HG02623 (cell line): ENCODE measurements around the gene RSL24D1.
"Not testable (repeated sequence)": the region's sequence is repeated elsewhere in the genome, so short reads cannot be mapped to it uniquely, and the experiment has no call there.

ENCODE experiments used
- ATAC-seq: cut with Tn5 transposase; IDR thresholded peaks from one replicate; pipeline ENCODE4 v1.9.1; 2021; ENCODE audit warnings: moderate library complexity; ENCODE audit not compliant: unreplicated experiment

RSL24D1 gene

DNA sequence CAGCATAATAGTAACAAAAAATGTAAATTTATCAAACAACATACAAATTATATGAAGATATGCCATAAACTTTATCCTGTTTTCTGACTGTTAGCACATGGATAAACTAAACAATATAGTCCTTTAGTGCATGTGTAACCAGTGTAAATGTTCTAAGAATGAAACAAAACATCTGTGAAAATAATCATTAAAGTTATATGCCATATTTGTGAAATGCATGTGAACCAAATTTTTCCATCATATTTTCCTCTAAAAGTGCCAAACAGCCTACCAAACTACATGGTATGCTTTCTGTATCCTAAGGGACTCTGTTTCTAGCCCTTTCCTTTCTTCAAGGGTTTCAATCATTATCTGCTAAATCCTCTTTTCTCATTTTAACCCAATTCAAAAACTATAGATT is 23.9 kb upstream of the RSL24D1 start:
- ATAC-seq, result no peak

DNA sequence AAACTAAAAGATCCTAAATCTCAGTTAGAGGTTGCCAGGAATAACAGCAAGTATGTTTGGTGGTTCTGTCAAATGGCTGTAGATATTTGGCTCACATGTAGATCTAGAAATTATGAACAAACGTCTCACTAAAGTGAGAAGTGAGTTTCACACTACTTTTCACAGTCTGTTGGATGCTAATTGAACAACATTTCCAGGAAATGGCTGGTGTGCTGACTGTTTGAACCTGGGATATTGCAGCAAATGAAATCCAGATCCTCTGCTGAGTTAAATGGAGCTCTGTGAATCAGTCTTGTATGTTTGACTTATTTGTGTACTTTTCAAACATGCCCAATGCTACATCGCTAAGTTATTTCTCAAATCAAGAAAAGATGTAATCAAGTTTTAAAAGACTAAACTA is 21.3 kb upstream of the RSL24D1 start:
- ATAC-seq, result no peak

DNA sequence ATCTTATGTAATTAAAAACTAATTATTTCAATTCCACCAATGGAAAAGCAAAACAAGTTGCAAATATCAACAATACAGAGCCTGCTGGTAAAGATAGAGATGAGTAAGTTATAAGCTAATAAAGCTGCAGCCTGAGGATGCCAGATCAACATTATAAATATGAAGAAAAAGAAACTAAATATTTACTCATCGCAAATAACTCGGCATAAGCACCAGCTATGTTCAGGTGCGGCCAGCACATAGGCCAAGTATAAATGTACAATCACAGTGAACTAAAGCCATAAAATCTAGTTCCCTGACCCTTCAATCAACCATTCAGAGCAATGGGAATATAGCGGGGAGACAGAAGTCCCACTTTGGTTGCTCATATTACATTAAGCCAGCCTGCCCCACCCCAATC is 7.7 kb upstream of the RSL24D1 start:
- no peak for ATAC-seq

DNA sequence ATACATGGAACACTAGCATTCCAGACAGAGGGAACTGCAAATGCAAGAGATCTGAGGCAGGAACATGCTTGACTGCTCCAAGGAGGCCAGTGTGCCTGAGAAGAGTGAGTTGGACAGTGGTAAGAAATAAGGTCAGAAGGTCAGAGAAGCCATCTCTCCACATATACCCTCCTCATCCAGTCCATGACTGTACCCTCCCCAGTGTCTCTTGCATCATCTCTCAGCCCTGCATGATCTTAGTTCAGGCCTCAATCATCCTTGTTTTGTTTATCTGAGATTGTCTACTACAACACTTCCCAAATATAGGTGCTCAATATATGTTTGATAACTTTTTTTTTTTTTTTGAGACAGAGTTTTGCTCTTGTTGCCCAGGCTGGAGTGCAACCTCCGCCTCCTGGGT is 5.5 kb upstream of the RSL24D1 start:
- ATAC-seq, result no peak

DNA sequence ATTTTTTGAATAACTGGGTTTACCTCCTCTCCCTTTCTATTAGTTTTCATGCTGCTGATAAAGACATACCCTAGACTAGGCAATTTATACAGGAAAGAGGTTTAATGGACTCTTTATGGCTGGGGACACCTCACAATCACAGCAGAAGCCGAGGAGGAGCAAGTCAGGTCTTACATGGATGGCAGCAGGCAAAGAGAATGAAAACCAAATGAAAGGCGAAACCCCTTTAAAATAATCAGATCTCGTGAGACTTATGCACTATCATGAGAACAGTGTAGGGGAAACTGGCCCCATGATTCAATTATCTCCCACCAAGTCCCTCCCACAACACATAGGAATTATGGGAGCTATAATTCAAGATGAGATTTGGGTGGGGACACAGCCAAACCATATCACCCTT is 2.0 kb upstream of the RSL24D1 start:
- no peak for ATAC-seq

DNA sequence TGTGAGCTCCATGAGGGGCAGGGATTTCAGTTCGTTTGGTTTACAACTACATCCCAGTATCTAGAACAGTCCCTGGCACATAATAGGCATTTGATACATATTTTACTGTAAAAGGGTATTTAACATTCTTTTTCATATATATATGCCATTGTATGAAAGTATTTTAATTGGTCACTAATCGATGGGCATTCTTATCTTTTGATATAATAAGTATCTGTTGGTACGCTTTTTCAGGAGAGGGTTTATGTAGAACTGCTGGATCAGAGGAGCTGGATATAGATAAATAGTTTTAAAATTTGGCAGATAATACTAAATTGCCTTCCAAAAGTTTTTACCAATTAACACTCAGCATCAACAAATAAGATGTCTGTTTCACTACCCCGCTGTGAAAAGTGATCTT is 978 bp upstream of the RSL24D1 start:
- ATAC-seq, result no peak

DNA sequence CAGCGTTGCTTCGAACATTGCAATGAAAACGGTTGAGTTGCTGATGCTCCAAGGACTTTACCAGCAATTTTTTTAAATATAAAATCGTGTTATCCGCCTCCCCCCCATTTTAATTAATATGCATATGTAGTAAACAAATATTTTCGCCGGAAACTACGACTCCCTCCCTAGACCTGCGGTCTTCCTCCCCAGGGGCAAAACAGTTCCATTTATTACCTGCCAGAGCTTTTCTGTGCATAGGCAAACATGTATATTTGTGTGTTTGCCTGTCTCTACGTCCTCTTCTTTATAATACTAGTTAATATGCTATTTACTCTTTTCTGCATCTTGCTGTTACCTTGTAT is 593 bp upstream of the RSL24D1 start:
- ATAC-seq, result peak; percentile 7

DNA sequence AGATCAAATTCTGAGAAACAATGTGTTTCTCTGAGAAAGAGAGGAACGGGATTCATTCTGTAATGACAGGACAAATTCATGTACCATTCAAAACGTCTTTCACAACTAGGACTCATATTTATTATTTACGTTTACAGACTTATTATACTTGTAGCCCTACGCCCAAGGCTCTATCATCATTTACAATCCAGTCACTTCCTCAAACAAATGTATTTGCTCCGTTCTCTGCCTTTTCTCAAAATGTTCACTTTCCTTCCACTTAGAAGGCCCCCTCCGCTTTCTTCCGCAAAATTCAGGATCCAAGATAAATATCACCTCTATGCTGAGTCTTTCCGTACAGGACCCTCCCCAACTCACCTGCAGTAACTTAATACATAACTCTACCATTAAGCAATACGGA is 745 bp downstream of the RSL24D1 start:
- ATAC-seq, result no peak

DNA sequence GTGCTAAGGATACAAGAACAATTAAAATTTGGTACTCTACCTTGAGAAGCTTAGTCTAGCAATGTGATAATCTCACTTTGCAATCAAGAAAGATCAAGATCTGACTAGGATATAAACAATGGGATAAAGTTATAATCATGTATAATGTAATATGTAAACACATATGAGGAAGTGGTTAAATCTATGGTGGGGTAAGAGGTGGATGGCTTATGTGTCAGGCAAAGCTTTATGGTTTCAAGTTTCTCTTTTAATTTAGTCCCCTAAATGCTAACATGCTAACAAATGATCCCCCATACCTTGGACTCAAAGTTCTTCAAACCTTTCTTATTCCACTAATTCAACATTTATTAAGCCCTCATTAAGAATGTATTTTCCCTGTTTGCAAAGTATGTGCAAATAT is 2.5 kb downstream of the RSL24D1 start:
- no peak for ATAC-seq

DNA sequence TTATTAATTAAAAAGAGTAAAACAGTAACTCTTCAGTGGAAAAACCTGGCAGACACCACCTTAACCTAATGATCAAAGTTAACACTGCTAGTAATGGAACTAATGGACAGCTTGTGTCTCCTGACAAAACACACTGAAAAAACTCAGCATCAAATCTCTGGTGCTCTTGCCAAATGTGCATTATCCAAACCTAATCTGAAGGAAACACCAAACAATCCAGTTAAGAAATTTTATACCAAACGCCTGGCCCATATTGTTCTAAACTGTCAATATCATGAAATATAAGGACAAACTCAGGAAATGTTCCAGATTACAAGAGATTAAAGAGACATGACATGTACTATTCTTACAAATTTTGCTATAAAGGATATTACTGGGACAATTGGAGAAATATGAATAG is 10.4 kb downstream of the RSL24D1 start:
- no peak for ATAC-seq

DNA sequence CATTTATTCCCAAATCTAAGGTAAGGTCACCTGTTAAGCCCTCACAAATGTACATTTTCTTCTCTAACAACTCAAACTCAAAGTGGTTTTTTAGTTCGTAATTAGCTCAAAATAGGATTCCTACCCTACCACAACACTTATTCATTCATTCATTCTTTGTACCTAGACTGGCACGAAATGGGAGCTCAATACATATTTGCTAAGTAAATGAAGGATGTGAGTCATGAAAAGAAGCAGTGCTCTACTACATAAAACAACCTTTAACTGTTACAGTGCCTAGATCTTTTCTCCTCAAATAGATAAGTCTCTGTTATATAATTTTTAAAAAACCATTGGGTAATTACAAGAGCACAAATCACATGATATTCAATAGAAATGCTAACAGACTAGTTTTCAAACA is 13.1 kb downstream of the RSL24D1 start:
- no peak for ATAC-seq

DNA sequence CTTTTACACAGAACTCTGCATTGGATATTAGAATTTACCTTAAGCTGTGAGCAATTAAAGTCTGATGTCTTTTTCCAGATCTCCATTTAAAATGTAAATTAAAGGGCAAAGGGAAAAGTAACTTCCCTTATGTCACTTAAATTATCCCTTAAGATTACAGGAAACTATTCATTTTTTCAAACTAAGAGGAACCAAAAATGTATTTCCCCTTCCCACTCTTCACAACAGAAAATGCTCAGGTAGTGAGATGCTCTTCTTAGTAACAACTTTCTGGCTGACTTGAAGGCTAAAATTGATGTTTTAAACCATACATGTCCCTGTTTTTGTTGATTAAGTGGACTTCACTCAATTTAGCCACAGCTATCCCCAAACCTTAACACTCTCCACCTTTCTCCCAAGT is 17.6 kb downstream of the RSL24D1 start:
- ATAC-seq, result no peak

DNA sequence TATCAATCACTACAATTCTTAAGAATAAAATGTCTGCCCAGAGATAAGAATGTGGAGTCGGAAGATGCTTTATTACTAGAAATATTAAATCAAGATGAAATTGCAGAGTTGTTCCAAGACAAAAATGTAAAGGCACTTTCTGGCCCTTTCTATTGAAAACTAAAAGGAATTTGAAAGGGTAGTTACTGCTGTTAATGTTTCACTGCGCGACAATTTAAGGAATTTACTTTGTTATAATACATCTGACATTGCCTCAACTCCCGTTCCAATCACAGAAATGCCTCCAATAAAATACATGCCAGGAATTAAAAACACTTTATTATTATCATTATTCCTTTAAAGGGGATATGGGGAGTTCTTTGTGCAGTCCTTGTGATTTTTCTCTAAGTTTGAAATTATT is 26.4 kb downstream of the RSL24D1 start:
- ATAC-seq, result no peak

DNA sequence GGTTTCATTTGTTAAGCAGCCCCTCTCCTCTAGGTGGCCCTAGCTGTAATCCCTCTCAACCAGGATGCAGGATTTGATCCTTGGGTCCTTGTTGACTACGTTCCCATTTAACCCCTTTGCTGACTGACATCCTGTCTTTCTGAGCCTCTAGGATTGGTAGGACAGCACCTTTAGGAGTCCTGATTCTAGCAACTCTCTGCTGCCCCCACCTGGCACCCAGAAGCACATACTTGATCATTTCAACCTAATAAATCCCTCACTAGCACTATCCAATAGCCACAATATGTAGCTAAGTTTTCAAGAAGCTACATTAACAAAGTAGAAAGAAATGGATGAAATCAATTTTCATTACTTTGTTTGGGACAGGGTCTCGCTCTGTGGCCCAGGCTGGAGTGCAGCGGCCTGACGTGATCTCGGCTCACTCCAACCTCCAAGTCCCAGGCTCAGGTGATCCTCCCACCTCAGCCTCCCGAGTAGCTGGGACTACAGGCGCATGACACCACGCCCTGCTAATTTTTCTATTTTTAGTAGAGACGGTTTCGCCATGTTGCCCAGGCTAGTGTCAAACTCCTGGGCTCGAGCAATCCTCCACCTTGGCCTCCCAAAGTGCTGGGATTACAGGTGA is 28.3 kb downstream of the RSL24D1 start:
- peak; percentile 93 for ATAC-seq

DNA sequence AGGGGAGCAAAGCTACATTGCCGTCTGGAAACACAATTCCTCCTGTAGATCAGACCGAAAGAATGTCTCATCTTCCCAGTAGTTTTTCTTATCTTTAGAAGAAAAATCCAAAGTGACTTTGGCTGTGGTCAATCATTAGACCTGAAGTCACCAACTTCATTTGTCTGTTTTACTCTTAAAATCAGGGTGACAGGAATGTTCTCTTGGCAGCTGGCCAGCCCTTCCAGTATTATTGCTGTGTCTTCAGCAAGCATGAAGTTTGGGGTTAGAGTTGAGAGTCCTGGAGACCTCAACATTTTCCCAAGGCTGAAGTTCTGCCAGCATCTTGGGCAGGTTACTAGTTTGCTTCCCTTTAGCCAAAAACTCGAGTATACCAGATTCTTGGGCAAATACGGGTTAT is 32.5 kb downstream of the RSL24D1 start:
- no peak for ATAC-seq

DNA sequence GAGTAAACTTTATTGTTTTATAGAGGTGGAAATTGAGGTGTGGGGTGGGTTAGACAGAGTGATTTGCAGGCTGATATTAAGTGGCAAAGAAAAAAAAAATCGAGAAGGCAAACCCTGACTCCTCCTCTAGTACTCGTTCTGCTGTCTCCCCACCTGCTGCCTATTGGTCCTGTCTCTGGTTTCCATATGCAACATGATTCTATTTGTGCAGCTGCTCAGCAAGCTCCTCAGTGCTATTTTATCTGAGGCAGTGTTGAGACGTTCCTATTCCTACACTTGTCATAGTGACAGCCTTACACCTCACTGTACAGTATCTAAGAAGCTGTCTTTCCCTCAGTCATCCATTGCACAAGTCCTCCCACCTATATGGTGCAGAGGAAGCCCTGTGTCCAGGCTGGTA is 45.1 kb downstream of the RSL24D1 start:
- ATAC-seq, result no peak

DNA sequence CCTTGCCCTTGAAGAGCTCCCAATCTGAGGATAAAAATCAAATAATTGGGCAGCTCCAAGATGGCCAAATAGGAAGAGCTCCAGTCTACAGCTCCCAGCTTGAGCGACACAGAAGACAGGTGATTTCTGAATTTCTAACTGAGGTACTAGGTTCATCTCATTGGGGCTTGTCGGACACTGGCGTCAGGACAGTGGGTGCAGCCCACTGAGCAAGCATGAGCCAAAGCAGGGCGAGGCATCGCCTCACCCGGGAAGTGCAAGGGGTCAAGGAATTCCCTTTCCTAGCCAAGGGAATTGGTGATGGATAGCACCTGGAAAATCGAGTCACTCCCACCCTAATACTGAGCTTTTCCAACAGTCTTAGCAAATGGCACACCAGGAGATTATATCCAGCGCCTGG is 53.6 kb downstream of the RSL24D1 start:
- ATAC-seq, result not testable (repeated sequence)

DNA sequence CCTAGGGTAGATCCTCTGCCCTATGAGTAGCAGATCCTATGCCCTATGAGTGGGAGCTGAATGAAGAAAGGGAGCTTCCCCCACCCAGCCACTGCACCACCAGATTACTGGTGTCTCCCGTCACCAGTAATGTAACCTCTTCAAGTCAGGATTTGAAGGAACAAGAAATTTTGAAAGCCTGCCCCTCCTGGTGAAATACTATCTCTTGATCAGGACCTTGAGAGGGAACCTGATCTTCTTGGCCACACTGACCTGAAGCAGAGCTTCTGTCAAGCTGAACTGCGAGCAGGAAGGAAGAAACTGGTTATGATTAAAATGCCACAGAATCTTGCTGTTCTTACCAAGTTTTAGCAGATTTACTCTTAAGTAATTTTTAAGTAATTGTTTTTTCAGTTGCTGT is 62.8 kb downstream of the RSL24D1 start:
- ATAC-seq, result no peak

DNA sequence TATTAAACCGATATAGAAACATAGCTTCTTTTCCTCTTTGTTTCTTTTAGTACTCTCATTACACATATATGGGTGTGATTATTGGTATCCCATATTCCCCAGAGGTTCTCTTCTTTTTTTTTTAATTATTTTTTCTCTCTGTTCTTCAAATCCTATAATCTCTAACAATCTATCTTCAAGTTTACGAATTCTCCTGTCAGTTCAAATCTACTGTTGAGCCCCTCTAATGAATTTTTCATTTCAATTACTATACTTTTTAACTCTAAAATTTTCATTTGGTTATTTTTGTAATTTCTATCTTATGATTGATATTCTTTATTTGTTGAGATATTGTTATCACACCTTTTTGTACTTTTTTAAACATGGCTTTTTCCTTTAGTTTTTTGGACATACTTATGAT is 64.1 kb downstream of the RSL24D1 start:
- no peak for ATAC-seq
